Measurements from ENCODE around the gene CENPF.

DNA sequence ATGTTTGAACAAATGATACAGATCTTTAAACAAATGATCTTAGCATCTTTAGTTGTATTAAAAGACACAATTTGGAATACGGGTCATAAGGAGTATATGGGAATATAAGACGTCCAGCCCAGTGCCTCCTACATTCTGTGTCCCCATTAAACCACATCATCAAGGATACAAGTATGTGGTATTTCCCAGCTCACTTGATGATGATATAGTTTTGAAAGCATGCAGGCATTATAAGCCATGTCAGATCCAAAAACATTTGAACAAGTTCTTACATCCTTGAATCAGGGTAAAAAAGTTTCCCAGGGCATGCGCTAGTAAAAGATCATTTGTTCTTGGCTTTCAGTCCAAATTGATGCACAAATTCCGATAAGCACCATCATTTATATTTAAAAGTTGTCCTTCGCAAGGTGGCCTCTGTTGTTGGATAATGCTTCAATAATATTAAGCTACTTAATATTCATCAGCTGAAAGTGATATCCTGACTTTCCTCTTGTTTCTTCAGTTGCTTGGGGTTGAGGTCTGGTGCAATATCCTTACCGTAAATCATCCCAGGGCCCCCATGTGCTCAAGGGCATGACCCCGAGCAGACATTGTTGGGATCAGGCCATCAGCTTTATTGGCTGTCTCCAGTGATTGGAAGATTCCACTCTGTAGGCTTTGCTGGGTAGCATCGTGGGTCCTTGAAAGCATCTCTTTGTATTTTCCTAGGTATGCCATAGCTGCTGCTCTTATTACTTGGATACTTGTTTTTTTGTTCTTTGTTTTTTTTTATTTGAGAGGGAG lies 61.8 kb downstream of the CENPF start:
- TF ChIP-seq, protein P1, sequence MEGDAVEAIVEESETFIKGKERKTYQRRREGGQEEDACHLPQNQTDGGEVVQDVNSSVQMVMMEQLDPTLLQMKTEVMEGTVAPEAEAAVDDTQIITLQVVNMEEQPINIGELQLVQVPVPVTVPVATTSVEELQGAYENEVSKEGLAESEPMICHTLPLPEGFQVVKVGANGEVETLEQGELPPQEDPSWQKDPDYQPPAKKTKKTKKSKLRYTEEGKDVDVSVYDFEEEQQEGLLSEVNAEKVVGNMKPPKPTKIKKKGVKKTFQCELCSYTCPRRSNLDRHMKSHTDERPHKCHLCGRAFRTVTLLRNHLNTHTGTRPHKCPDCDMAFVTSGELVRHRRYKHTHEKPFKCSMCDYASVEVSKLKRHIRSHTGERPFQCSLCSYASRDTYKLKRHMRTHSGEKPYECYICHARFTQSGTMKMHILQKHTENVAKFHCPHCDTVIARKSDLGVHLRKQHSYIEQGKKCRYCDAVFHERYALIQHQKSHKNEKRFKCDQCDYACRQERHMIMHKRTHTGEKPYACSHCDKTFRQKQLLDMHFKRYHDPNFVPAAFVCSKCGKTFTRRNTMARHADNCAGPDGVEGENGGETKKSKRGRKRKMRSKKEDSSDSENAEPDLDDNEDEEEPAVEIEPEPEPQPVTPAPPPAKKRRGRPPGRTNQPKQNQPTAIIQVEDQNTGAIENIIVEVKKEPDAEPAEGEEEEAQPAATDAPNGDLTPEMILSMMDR (IDR thresholded peaks at IDR 0.05; ENCODE audit: poor library complexity, severe bottlenecking), result no peak
- TF ChIP-seq POLR2AphosphoS5 (IDR thresholded peaks at IDR 0.05) (no peak), MXI1 (conservative IDR thresholded peaks at IDR 0.05; ENCODE audit: poor library complexity, severe bottlenecking) (no peak), RAD21 (conservative IDR thresholded peaks at IDR 0.05) (no peak), REST (IDR thresholded peaks at IDR 0.05; ENCODE audit: borderline replicate concordance) (no peak)

All from neural cell (in vitro differentiated cells).